HCT116 (cell line): Measurements from ENCODE around the gene SLC47A2. TPM values are rescaled to one million over a fixed set of nuclear protein-coding genes. Genes with fewer than 3 reads are reported as not detected.

Source experiments
- ATAC-seq: fragments of 200-7000 bp; cut with Tn5 transposase; 2 replicates; pipeline ENCODE4 v1.9.1; 2020; ENCODE audit warnings: mild to moderate bottlenecking, moderate library complexity
- BruUV-seq: library from RNA; stranded (reverse); fragments of 400-500 nt; replicated peaks from 2 replicates; lab custom pipeline; 2021; lab: Mats Ljungman, UMichigan
- CTCF ChIA-PET: fragments of 300-600 bp; sonication (Branson Sonifier 250); formaldehyde crosslinking; loops from one replicate; lab custom pipeline; 2021; ENCODE audit warnings: antibody characterized with exemption; lab: Charles Lee
- POLR2A ChIA-PET: fragments of 300-600, 350-600 bp; sonication (Branson Sonifier 250); formaldehyde crosslinking; loops from one replicate; lab custom pipeline; 2021; ENCODE audit warnings: antibody characterized with exemption; lab: Charles Lee
- RAD21 ChIA-PET, 2 experiments: fragments of 300-600 bp; sonication (Branson Sonifier 250); formaldehyde crosslinking; loops; one replicate each; lab custom pipeline; 2023; ENCODE audit warnings: low total read pairs in 2 of 2; ENCODE audit not compliant: uncharacterized antibody in 2 of 2, unreplicated experiment in 2 of 2, low non-redundant PET in 1 of 2; lab: Charles Lee
- DNase-seq: peaks from one replicate; pipeline ENCODE4 v3.0.0-alpha.2; 2010; ENCODE audit warnings: low read depth, low spot score
- H2AFZ ChIP-seq: fragments of 200-600 bp; shearing (Covaris generic), sonication (generic); 2 replicates; pipeline ENCODE4 v1.6.1; 2017; ENCODE audit warnings: low read depth, mixed run types, mixed read lengths, antibody characterized with exemption, low read length; ENCODE audit not compliant: poor library complexity, severe bottlenecking
- H3K27ac ChIP-seq: 2 replicates; pipeline ENCODE4 v1.5.1; 2012; ENCODE audit warnings: low read depth, low read length
- H3K27me3 ChIP-seq: fragments of 200-600 bp; sonication (generic); 2 replicates; pipeline ENCODE4 v1.6.1; 2016; ENCODE audit warnings: mixed run types, low read length, mixed read lengths; ENCODE audit not compliant: insufficient read depth
- H3K36me3 ChIP-seq, 2 experiments: fragments of 200-500 bp in 1 of 2; fragments of 200-600 bp in 1 of 2; sonication (Bioruptor generic) in 1 of 2; sonication (generic) in 1 of 2; 2 replicates each; pipeline versions ENCODE4 v1.5.1 to v1.6.1; 2014 to 2016; ENCODE audit warnings: low read length in 2 of 2, inconsistent platforms in 1 of 2, mixed read lengths in 1 of 2, mixed run types in 1 of 2; ENCODE audit not compliant: insufficient read depth in 2 of 2, control insufficient read depth in 1 of 2
- H3K4me1 ChIP-seq, 2 experiments: fragments of 200-600 bp in 1 of 2; sonication (generic) in 1 of 2; 2 replicates each; pipeline versions ENCODE4 v1.5.1 to v1.6.1; 2012 to 2017; ENCODE audit warnings: low read length in 2 of 2, inconsistent platforms in 1 of 2, mild to moderate bottlenecking in 1 of 2, mixed read lengths in 1 of 2, mixed run types in 1 of 2, moderate library complexity in 1 of 2; ENCODE audit not compliant: insufficient read depth in 2 of 2, control insufficient read depth in 1 of 2
- H3K4me2 ChIP-seq: fragments of 200-600 bp; sonication (generic); 2 replicates; pipeline ENCODE4 v1.6.1; 2017; ENCODE audit warnings: mixed run types, low read length, mixed read lengths
- H3K4me3 ChIP-seq, 2 experiments: fragments of 200-600 bp in 1 of 2; sonication (generic) in 1 of 2; replicated peaks in 1 of 2; 2 replicates each; pipeline ENCODE4 v1.5.1; 2011 to 2016; ENCODE audit warnings: low read length in 2 of 2, control low read depth in 1 of 2, low read depth in 1 of 2, mild to moderate bottlenecking in 1 of 2, mixed read lengths in 1 of 2, mixed run types in 1 of 2
- H3K79me2 ChIP-seq: fragments of 200-600 bp; sonication (generic); 2 replicates; pipeline ENCODE4 v1.6.1; 2017; ENCODE audit warnings: mild to moderate bottlenecking, mixed run types, low read length, moderate library complexity, mixed read lengths; ENCODE audit not compliant: insufficient read depth
- H3K9ac ChIP-seq: fragments of 200-600 bp; sonication (generic); 2 replicates; pipeline ENCODE4 v1.6.1; 2016; ENCODE audit warnings: low read length, mixed read lengths
- H3K9me2 ChIP-seq: fragments of 200-600 bp; sonication (generic), shearing (Covaris generic); 2 replicates; pipeline ENCODE4 v1.6.1; 2017; ENCODE audit warnings: mixed run types, mild to moderate bottlenecking, moderate library complexity; ENCODE audit not compliant: insufficient read depth
- H3K9me3 ChIP-seq, 2 experiments: fragments of 200-500 bp in 1 of 2; fragments of 200-600 bp in 1 of 2; sonication (Bioruptor generic) in 1 of 2; sonication (generic) in 1 of 2; 2 replicates each; pipeline ENCODE4 v1.6.1; 2014 to 2017; ENCODE audit warnings: low read length in 2 of 2, mixed read lengths in 2 of 2, inconsistent platforms in 1 of 2, low read depth in 1 of 2, mild to moderate bottlenecking in 1 of 2, mixed run types in 1 of 2, moderate library complexity in 1 of 2; ENCODE audit not compliant: control insufficient read depth in 1 of 2, insufficient read depth in 1 of 2
- H4K20me1 ChIP-seq: fragments of 200-600 bp; sonication (generic), shearing (Covaris generic); 2 replicates; pipeline ENCODE4 v1.6.1; 2017; ENCODE audit warnings: mixed run types, mild to moderate bottlenecking, moderate library complexity; ENCODE audit not compliant: insufficient read depth
- ATF3 ChIP-seq: IDR thresholded peaks from 2 replicates; pipeline ENCODE4 v1.6.1; 2012
- EZH2phosphoT487 ChIP-seq: fragments of 200-600 bp; IDR thresholded peaks from 2 replicates; pipeline ENCODE4 v1.6.1; 2018; ENCODE audit warnings: antibody characterized with exemption, borderline replicate concordance
- JUND ChIP-seq: IDR thresholded peaks from 2 replicates; pipeline ENCODE4 v1.6.1; 2012
- REST ChIP-seq: IDR thresholded peaks from 2 replicates; pipeline ENCODE4 v1.6.1; 2012; ENCODE audit warnings: low read depth
- SP1 ChIP-seq: IDR thresholded peaks from 2 replicates; pipeline ENCODE4 v1.6.1; 2012; ENCODE audit warnings: low read depth
- SRF ChIP-seq: IDR thresholded peaks from 2 replicates; pipeline ENCODE4 v1.6.1; 2012; ENCODE audit warnings: low read depth
- TCF7L2 ChIP-seq: IDR thresholded peaks from 2 replicates; pipeline ENCODE4 v1.7.0; 2011; ENCODE audit warnings: borderline replicate concordance, inconsistent platforms; ENCODE audit not compliant: insufficient read depth, insufficient read length; ENCODE audit errors: extremely low read depth
- YY1 ChIP-seq: IDR thresholded peaks from 2 replicates; pipeline ENCODE4 v1.6.1; 2011; ENCODE audit warnings: low read length, low read depth, moderate library complexity, mild to moderate bottlenecking; ENCODE audit not compliant: insufficient replicate concordance; ENCODE audit errors: extremely low read depth
- ZFX ChIP-seq: fragments of 450-650 bp; IDR thresholded peaks from 2 replicates; pipeline ENCODE4 v1.6.1; 2017
- intact Hi-C: fragments of 100-400 bp; cut with micrococcal nuclease; formaldehyde crosslinking; loops from 2 replicates; pipeline ENCODE4 v1.10.0; 2022
- total RNA-seq: library from RNA; stranded (reverse); gene quantifications from one replicate; pipeline ENCODE4 v1.2.1, GENCODE V29; 2021; ENCODE audit not compliant: unreplicated experiment

Gene SLC47A2
- total RNA-seq, 1 experiment from 2014 or later = not detected

- no TSS peak for BruUV-seq
- no peak overlapping the region for H2AFZ ChIP-seq
- no peak overlapping the region for H3K4me2 ChIP-seq
- no peak overlapping the region for H3K4me3 ChIP-seq
- H3K9me2 ChIP-seq = no peaks in the 10 kb centered on the region
- no peak overlapping the region for H3K9ac ChIP-seq
- no peak for DNase-seq
- RAD21 ChIA-PET = no interaction called here
- intact Hi-C loops = no loop called here
- H3K4me1 ChIP-seq = no peaks in the 10 kb centered on the region
- peaks cover 23 to 24% of the 10 kb centered on the region in 2 experiments; a peak in 2 of 4 replicates for H3K36me3 ChIP-seq
- no peaks in the 10 kb centered on the region for H4K20me1 ChIP-seq
- no peaks in the 10 kb centered on the region for H3K27me3 ChIP-seq
- no peaks in the 10 kb centered on the region for H3K9me3 ChIP-seq
- TF ChIP-seq REST (no peak), SRF (no peak), YY1 (no peak), SP1 (no peak), EZH2phosphoT487 (no peak), JUND (no peak), ZFX (no peak), TCF7L2 (no peak), ATF3 (no peak)
- H3K27ac ChIP-seq = no peak overlapping the region
- POLR2A ChIA-PET = no interaction called here
- CTCF ChIA-PET = no interaction called here
- no peak for ATAC-seq
- H3K79me2 ChIP-seq = no peaks in the 10 kb centered on the region; the same call in 1 of the 2 replicates
These were observed 55.3 kb downstream of the SLC47A2 start for GRCh38 chr17:19661121-19661520.
